ENCODE measurements around the gene AANAT.

Gene AANAT

GRCh38 chr17:76499267-76499667, 31.9 kb downstream of the AANAT start:
- peaks cover 29% of the 10 kb centered on the region for H3K4me1 ChIP-seq (ENCODE audit: insufficient read depth, poor library complexity, severe bottlenecking)
- peak overlapping the region; percentile 66 for H3K27ac ChIP-seq (ENCODE audit: poor library complexity, severe bottlenecking)
- no peaks in the 10 kb centered on the region for H3K27me3 ChIP-seq (ENCODE audit: insufficient read depth, poor library complexity, severe bottlenecking)
- H3K4me3 ChIP-seq (ENCODE audit: severe bottlenecking), result no peak overlapping the region
- DNase-seq (ENCODE audit: low spot score) (no peak), ATAC-seq (ENCODE audit: low read depth) (peak; percentile 8; the same call in 2 of the 3 replicates)
- no peaks in the 10 kb centered on the region for H3K36me3 ChIP-seq (ENCODE audit: low read depth)
- H3K9me3 ChIP-seq (ENCODE audit: severe bottlenecking), result no peaks in the 10 kb centered on the region
- TF ChIP-seq CTCF (IDR thresholded peaks at IDR 0.05; ENCODE audit: poor library complexity, severe bottlenecking), result no peak

- DNase-seq (ENCODE audit: low spot score) (no peak), ATAC-seq (ENCODE audit: low read depth) (peak; percentile 6; the same call in 1 of the 3 replicates)
- H3K36me3 ChIP-seq (ENCODE audit: low read depth), result no peaks in the 10 kb centered on the region
- peak overlapping the region; percentile 66 for H3K4me3 ChIP-seq (ENCODE audit: severe bottlenecking)
- H3K27ac ChIP-seq (ENCODE audit: poor library complexity, severe bottlenecking), result peak overlapping the region; percentile 66
- H3K4me1 ChIP-seq (ENCODE audit: insufficient read depth, poor library complexity, severe bottlenecking), result peaks cover 29% of the 10 kb centered on the region
- no peaks in the 10 kb centered on the region for H3K9me3 ChIP-seq (ENCODE audit: severe bottlenecking)
- no peak for TF ChIP-seq CTCF (IDR thresholded peaks at IDR 0.05; ENCODE audit: poor library complexity, severe bottlenecking)
- H3K27me3 ChIP-seq (ENCODE audit: insufficient read depth, poor library complexity, severe bottlenecking), result no peaks in the 10 kb centered on the region
Measured at GRCh38 chr17:76500074-76500746, 32.8 kb downstream of the AANAT start.

- Histone ChIP-seq H3K4me1 (ENCODE audit: insufficient read depth, poor library complexity, severe bottlenecking) (peaks cover 29% of the 10 kb centered on the region), H3K4me3 (ENCODE audit: severe bottlenecking) (peak overlapping the region; percentile 66), H3K36me3 (ENCODE audit: low read depth) (no peaks in the 10 kb centered on the region), H3K9me3 (ENCODE audit: severe bottlenecking) (no peaks in the 10 kb centered on the region), H3K27ac (ENCODE audit: poor library complexity, severe bottlenecking) (peak overlapping the region; percentile 66), H3K27me3 (ENCODE audit: insufficient read depth, poor library complexity, severe bottlenecking) (no peaks in the 10 kb centered on the region)
- DNase-seq (ENCODE audit: low spot score), result no peak
- ATAC-seq (ENCODE audit: low read depth), result peak; percentile 18
- TF ChIP-seq CTCF (IDR thresholded peaks at IDR 0.05; ENCODE audit: poor library complexity, severe bottlenecking), result no peak
Measured at GRCh38 chr17:76500747-76501017, 33.3 kb downstream of the AANAT start.

GRCh38 chr17:76501018-76501826, 33.8 kb downstream of the AANAT start, which contains the start of gene RHBDF2:
RHBDF2 (minus strand) TSS chr17:76501423; CDS start chr17:76481524, 19,899 bp downstream.
- Histone ChIP-seq H3K36me3 (ENCODE audit: low read depth) (no peaks in the 10 kb centered on the region), H3K4me1 (ENCODE audit: insufficient read depth, poor library complexity, severe bottlenecking) (peaks cover 29% of the 10 kb centered on the region), H3K27ac (ENCODE audit: poor library complexity, severe bottlenecking) (peak within 1 kb of the TSS; percentile 66), H3K27me3 (ENCODE audit: insufficient read depth, poor library complexity, severe bottlenecking) (no peaks in the 10 kb centered on the region), H3K4me3 (ENCODE audit: severe bottlenecking) (peak within 1 kb of the TSS; percentile 66), H3K9me3 (ENCODE audit: severe bottlenecking) (no peaks in the 10 kb centered on the region)
- ATAC-seq (ENCODE audit: low read depth) (peak; percentile 63), DNase-seq (ENCODE audit: low spot score) (peak; percentile 86)
- no peak for TF ChIP-seq CTCF (IDR thresholded peaks at IDR 0.05; ENCODE audit: poor library complexity, severe bottlenecking)

All from RWPE2 (cell line).